GM06990 (cell line): ENCODE measurements around the gene PLN.

Experiments
- DNase-seq: peaks from one replicate; pipeline ENCODE4 v3.0.0-alpha.2; 2011; ENCODE audit not compliant: insufficient read length; ENCODE audit errors: extremely low read depth
- H3K27me3 ChIP-seq: replicated peaks from 2 replicates; pipeline ENCODE4 v1.6.0; 2011; ENCODE audit warnings: low read length; ENCODE audit not compliant: control insufficient read depth, insufficient read depth
- H3K36me3 ChIP-seq: 2 replicates; pipeline ENCODE4 v1.5.1; 2011; ENCODE audit warnings: low read length; ENCODE audit not compliant: control insufficient read depth, insufficient read depth
- H3K4me3 ChIP-seq: replicated peaks from 2 replicates; pipeline ENCODE4 v1.5.1; 2011; ENCODE audit warnings: low read depth, mild to moderate bottlenecking, control low read depth, low read length
- CTCF ChIP-seq: IDR thresholded peaks from 2 replicates; pipeline ENCODE4 v1.5.1; 2011; ENCODE audit warnings: low read length, control low read depth, mild to moderate bottlenecking, inconsistent platforms; ENCODE audit not compliant: insufficient read depth, poor library complexity, severe bottlenecking

Gene PLN

GRCh38 chr6:118581489-118581959, 33.4 kb downstream of the PLN start:
- no peak for DNase-seq
- TF ChIP-seq CTCF = no peak
- H3K27me3 ChIP-seq = no peaks in the 10 kb centered on the region
- no peaks in the 10 kb centered on the region; the same call in 1 of the 2 replicates for H3K36me3 ChIP-seq
- H3K4me3 ChIP-seq = no peak overlapping the region

- H3K36me3 ChIP-seq = no peaks in the 10 kb centered on the region
- no peak for TF ChIP-seq CTCF
- H3K4me3 ChIP-seq = no peak overlapping the region
- H3K27me3 ChIP-seq = no peaks in the 10 kb centered on the region
- no peak for DNase-seq
These were observed 36.8 kb downstream of the PLN start for GRCh38 chr6:118584911-118585310.

- DNase-seq = no peak
- Histone ChIP-seq H3K27me3 (no peaks in the 10 kb centered on the region), H3K36me3 (no peaks in the 10 kb centered on the region), H3K4me3 (no peak overlapping the region)
- TF ChIP-seq CTCF = no peak
These were observed 38.8 kb downstream of the PLN start for GRCh38 chr6:118586746-118587485.

- H3K27me3 ChIP-seq = no peaks in the 10 kb centered on the region
- DNase-seq = no peak
- TF ChIP-seq CTCF = no peak
- H3K36me3 ChIP-seq = no peaks in the 10 kb centered on the region
- H3K4me3 ChIP-seq = no peak overlapping the region
These were observed 40.5 kb downstream of the PLN start for GRCh38 chr6:118588626-118589025.

- no peak overlapping the region for H3K4me3 ChIP-seq
These were observed 41.1 kb downstream of the PLN start for GRCh38 chr6:118589186-118589585.

More at GRCh38 chr6:118589186-118589585, 41.1 kb downstream of the PLN start:
- TF ChIP-seq CTCF = no peak
- Histone ChIP-seq H3K36me3 (no peaks in the 10 kb centered on the region), H3K27me3 (no peaks in the 10 kb centered on the region)
- DNase-seq = no peak
